Stimulated activated naive CD8-positive, alpha-beta T cell treated with anti-CD3 and anti-CD28 coated beads, Interleukin-15, Interleukin-2, amounts not matched to agents 100 ng/mL and 50 ng/mL, for 24 hours (primary cell): ENCODE measurements around the gene NUDT3.
"Not testable (repeated sequence)": the region's sequence is repeated elsewhere in the genome, so short reads cannot be mapped to it uniquely, and the experiment has no call there.

Source experiments
- H3K27ac Mint-ChIP-seq: one replicate; pipeline ENCODE4 v1.8.0; 2021; ENCODE audit warnings: mild to moderate bottlenecking, mixed read lengths
- H3K27me3 Mint-ChIP-seq: one replicate; pipeline ENCODE4 v1.8.0; 2021; ENCODE audit warnings: mixed read lengths
- H3K36me3 Mint-ChIP-seq: one replicate; pipeline ENCODE4 v1.8.0; 2021; ENCODE audit warnings: low read depth, mixed read lengths
- H3K4me1 Mint-ChIP-seq: one replicate; pipeline ENCODE4 v1.8.0; 2021; ENCODE audit warnings: low read depth, mixed read lengths
- H3K4me3 Mint-ChIP-seq: one replicate; pipeline ENCODE4 v1.8.0; 2021; ENCODE audit warnings: mild to moderate bottlenecking, mixed read lengths
- H3K9me3 Mint-ChIP-seq: one replicate; pipeline ENCODE4 v1.8.0; 2021; ENCODE audit warnings: mixed read lengths

Gene NUDT3

DNA sequence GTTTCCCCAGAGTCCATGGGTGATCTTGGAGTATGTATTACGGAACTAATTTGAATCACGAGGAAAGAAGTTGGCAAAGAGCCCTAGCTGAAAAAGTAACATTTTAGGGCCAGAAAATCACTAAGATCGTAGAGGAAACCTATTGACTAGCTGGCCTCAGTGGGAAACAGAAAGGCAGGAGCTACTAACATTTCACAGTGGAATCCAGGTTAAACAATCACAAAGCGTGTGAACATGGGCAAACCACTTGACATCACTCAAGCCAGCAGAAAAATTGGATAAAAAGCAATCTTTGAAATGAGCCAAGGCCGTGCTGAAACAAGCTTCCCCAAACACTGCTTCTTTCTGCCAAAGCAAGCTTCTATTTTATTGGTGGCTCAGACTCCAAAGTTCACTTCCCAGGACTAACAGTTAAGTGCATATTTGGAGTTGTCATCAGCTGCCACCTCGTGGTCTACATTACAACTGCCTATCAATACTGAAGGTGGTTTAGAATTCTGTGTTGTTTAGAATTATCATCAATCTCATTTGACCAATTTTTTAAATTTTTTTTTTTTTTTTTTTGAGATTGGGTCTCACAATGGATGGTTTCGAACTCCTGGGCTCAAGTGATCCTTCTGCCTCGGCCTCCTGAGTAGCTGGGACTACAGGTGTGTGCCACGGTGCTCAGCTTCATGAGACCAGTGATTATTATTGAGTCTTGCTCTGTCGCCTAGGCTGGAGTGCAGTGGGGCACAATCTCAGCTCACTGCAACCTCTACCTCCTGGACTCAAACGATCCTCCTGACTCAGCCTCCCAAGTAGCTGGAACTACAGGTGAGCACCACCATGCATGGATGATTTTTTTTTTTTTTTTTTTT is 22.8 kb upstream of the NUDT3 start:
- Mint-ChIP-seq H3K36me3 (peaks cover 59% of the 10 kb centered on the region), H3K27me3 (no peaks in the 10 kb centered on the region), H3K27ac (no peak overlapping the region), H3K9me3 (no peaks in the 10 kb centered on the region), H3K4me3 (no peak overlapping the region), H3K4me1 (peaks cover 13% of the 10 kb centered on the region)

DNA sequence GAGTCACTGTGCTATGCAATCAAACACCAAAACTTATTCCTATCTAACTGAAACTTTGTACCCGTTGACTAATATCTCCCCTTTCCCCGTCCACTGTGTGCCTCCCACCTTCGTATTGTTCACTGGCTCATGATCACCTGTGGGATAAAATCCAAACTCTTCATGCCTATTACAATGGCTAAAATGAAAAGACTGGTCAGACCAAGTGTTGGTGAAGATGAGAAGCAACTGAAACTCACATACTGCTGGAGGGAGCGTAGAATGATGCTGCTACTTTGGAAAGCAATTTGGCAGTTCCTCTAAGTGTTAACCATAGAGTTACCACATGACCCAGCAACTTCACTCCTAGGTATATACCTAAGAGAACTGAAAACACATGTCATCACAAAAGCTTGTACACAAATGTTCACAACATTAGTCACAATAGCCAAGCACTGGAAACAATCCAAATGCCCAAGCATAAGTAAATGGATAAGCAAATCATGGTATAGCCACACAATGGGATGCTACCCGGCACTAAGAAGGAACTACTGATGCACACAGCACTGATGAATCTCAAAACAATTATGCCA is 20.3 kb upstream of the NUDT3 start:
- H3K9me3 Mint-ChIP-seq: no peaks in the 10 kb centered on the region
- peaks cover 6% of the 10 kb centered on the region for H3K4me1 Mint-ChIP-seq
- no peaks in the 10 kb centered on the region for H3K27me3 Mint-ChIP-seq
- H3K27ac Mint-ChIP-seq: no peak overlapping the region
- H3K36me3 Mint-ChIP-seq: peaks cover 48% of the 10 kb centered on the region
- H3K4me3 Mint-ChIP-seq: no peak overlapping the region

DNA sequence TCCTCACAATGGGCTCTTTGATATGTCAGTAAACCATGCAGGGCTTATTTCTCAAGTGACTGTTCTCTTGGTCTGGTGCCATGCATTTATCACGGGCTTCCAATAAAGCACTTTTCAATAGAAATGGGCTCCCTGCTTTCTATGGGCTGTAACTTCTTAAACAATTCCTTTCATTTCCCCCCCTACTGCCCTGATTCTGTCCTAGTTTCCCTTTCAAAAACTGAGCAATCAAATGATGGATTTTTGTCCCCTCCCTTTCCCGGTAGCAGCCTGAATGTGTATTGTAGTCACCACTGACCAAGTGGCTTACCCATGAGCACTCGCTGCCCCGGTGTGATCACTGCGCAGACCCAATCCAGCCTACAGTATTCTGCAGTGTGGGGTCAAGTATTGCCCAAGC is 19.5 kb upstream of the NUDT3 start:
- Mint-ChIP-seq H3K4me3 (no peak overlapping the region), H3K9me3 (no peaks in the 10 kb centered on the region), H3K36me3 (peaks cover 41% of the 10 kb centered on the region), H3K4me1 (peaks cover 6% of the 10 kb centered on the region), H3K27me3 (no peaks in the 10 kb centered on the region), H3K27ac (no peak overlapping the region)

DNA sequence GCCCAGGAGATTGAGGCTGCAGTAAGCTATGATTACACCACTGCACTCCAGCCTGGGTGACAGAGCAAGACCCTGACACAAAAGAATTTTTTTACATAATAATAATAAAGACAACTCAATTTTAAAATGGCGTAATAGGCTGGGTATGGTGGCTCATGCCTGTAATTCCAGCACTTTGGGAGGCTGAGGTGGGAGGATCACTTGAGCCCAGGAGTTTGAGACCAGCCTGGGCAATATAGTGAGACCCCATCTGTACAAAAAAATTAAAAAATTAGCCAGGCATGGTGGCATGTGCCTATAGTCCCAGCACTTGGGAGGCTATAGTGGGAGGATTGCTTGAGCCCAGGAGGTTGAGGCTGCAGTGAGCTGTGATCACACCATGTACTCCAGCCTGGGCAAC is 15.4 kb upstream of the NUDT3 start:
- H3K4me1 Mint-ChIP-seq, H3K27me3 Mint-ChIP-seq, H3K9me3 Mint-ChIP-seq, H3K27ac Mint-ChIP-seq, H3K4me3 Mint-ChIP-seq: not testable (repeated sequence)
- H3K36me3 Mint-ChIP-seq: peaks cover 18% of the 10 kb centered on the region

DNA sequence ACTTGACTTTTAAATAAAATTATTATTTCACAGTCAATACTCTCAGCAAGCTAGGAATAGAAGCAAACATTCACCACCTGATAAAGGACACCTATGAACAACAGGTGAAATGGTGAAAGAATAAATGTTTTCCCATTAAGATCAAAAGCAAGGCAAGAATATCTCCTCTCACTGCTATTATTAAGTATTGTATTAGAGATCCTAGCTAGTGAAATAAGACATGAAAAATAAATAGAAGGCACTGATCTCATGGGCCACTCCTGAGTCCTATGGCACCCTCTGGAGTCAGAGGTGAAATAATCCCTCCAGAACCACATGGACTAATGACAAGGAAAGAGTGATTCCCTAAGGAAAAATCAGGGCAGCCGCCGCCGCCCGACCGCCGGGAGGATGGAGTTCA is 4.0 kb upstream of the NUDT3 start:
- H3K9me3 Mint-ChIP-seq: peaks cover 3% of the 10 kb centered on the region
- no peak overlapping the region for H3K4me3 Mint-ChIP-seq
- H3K27ac Mint-ChIP-seq: no peak overlapping the region
- H3K4me1 Mint-ChIP-seq: peaks cover 14% of the 10 kb centered on the region
- H3K36me3 Mint-ChIP-seq: peaks cover 4% of the 10 kb centered on the region
- H3K27me3 Mint-ChIP-seq: no peaks in the 10 kb centered on the region

DNA sequence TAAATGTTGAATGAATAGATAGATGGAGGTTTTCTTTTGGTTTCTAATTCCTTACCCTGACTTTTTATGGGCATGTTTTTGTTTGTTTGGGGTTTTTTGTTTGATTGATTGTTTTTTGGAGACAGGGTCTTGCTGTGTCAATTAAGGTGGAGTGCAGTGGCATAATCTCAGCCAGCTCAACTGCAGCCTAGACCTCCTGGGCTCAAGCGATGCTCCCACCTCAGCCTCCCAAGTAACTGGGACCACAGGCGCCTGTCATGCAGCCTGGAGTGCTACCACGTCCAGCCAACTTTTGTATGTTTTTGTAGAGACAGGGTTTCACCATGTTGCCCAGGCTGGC is 1.5 kb upstream of the NUDT3 start:
- Mint-ChIP-seq H3K9me3 (peaks cover 3% of the 10 kb centered on the region), H3K27ac (peak overlapping the region; percentile 16), H3K4me1 (peaks cover 18% of the 10 kb centered on the region), H3K4me3 (no peak overlapping the region), H3K27me3 (no peaks in the 10 kb centered on the region), H3K36me3 (peaks cover 4% of the 10 kb centered on the region)

DNA sequence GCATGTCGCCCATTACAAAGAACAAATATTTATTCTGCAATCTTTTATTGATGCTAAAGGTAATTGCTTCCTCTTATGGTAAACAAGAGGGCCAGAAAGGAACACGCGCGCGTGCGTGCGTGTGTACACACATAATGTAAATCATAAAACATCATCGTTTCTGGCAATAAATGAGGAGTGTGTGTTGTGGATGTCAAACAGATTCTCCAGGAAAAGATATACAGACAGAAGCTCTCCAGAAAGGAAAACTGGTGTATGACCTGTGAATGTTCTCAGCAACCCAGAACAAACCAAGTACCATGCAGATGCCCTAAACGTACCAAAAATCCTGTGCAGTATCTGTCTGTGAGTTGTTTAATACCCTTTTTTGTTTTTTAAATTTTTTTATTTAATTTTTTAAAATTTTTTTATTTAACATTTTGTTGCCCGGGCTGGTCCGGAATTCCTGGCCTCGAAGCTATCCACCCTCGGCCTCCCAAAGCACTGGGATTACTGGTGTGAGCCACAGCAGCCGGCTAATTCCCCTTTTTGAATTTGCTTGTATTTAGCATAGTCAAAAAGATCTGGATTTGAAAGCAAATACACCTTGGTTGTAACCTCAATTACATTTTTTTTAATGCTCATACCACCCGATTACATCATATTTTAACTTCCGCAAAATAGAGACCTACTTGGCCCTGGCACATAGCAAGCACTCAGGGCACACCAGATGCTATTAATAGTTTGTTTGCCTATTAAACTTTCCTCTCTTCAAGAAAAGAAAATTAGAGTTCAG is 909 bp upstream of the NUDT3 start:
- Mint-ChIP-seq H3K4me3 (no peak overlapping the region), H3K9me3 (peaks cover 3% of the 10 kb centered on the region), H3K27ac (peak overlapping the region; percentile 93)

DNA sequence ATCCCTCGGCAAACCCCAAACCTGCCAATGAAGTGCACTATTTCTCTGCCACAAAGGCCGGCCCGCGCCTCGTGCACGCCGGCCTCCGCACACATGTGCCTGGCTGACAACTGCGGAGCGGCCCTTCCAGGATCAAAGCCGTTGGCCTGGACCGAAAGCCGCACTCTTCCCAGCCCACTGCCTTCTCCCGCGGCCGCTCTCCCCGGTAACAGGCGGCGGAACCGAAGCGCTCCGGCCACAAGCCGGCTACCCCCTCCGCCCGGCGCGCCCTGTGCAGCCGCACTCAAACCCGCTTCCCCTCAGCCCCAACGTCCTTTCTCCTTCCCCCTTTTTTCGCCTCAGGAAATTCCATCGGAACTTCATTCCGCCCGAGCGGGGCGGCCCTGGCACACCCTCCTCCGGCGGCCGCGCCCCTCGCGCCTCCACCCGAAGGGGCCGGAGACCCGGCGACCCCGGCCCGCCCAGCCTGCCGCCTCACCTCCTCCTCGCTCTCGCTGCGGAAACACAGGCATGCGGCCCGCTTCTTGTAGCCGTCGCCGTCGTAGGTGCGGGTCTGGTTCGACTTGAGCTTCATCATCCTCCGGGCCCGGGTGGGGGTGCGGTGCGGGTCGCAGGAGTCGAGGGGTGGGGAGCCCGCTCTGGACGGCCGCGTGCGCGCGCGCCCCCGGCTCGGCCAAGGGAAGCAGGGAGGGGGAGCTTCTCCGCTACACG is 528 bp downstream of the NUDT3 start:
- Mint-ChIP-seq H3K9me3 (peaks cover 3% of the 10 kb centered on the region), H3K4me1 (peaks cover 23% of the 10 kb centered on the region), H3K27ac (no peak overlapping the region), H3K27me3 (no peaks in the 10 kb centered on the region), H3K4me3 (no peak overlapping the region), H3K36me3 (peaks cover 4% of the 10 kb centered on the region)

More for the DNA sequence above, 909 bp upstream of the NUDT3 start:
- no peaks in the 10 kb centered on the region for H3K27me3 Mint-ChIP-seq
- H3K36me3 Mint-ChIP-seq: peaks cover 4% of the 10 kb centered on the region
- peaks cover 20% of the 10 kb centered on the region for H3K4me1 Mint-ChIP-seq

DNA sequence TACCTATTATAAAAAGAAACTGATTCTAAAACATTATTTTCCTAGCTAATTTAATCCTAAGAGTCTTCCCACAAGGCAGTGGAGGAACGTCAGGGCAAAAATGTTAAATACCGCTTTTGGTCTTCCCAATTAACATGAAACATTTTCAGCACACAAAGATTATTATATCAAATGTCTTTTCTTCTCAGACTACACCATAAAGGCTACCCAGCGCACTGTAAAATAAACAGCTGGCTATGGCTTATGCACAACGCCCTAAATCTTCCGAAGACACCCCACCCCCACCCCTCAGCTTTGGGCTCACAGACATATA is 1.0 kb downstream of the NUDT3 start:
- Mint-ChIP-seq H3K9me3 (peaks cover under 1% of the 10 kb centered on the region), H3K4me3 (no peak overlapping the region), H3K36me3 (peaks cover under 1% of the 10 kb centered on the region), H3K4me1 (peaks cover 23% of the 10 kb centered on the region), H3K27me3 (no peaks in the 10 kb centered on the region), H3K27ac (no peak overlapping the region)

DNA sequence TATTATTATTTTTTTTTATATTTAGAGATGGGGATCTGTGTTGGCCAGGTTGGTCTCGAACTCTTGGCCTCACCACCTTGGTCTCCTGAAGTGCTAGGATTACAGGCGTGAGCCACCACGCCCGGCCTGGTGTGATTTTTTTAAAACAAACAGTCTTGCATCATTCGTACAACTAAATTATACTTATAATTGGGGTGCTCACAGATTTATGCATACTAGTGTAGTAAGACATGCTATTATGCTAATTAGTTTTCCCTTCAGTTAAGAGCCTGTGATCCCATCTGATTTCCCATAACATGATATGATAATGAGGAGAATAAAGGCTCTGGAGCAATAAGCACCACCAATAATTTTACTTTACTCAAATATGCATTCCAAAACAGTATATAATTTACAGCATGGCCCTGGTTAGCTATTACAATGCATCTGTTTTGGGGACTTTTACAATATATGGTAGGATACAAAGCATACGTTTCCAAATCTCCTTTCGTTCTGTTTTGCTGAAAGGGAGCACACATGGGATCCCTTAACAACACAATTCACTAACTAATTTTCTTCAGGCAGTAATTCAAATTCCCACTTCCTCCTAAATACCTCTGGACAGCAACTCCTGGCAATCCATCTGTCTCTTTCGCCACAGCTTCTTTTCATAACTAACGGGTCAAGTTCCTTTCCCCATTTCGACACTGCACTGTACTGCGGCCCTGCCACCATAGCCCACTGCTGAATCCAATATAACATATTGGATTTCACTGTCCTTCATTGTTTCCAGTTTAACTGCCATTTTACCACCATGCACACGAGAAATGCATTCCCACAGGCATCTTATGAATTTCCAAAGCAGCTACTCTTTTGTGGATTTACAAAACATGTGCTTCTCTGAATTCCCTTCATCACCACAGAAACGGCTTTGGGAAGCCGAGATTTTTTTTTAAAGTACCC is 1.7 kb downstream of the NUDT3 start:
- peaks cover 23% of the 10 kb centered on the region for H3K4me1 Mint-ChIP-seq
- H3K27ac Mint-ChIP-seq: no peak overlapping the region
- H3K4me3 Mint-ChIP-seq: no peak overlapping the region
- no peaks in the 10 kb centered on the region for H3K9me3 Mint-ChIP-seq
- no peaks in the 10 kb centered on the region for H3K36me3 Mint-ChIP-seq
- no peaks in the 10 kb centered on the region for H3K27me3 Mint-ChIP-seq

DNA sequence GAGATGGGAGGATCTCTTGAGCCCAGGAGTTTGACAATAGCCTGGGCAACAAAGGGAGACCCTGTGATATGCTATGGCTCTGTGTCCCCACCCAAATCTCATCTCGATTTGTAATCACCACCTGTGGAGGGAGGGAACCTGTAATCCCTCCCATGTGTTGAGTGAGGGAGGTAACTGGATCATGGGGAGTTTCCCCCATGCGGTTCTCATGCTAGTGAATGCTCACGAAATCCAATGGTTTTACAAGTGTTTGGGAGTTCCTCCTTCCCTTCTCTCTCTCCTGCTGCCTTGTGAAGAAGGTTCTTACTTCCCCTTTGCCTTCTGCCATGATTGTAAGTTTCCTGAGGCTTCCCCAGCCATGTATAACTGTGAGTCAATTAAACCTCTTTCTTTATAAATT is 3.4 kb downstream of the NUDT3 start:
- no peak overlapping the region for H3K27ac Mint-ChIP-seq
- H3K4me1 Mint-ChIP-seq: peaks cover 25% of the 10 kb centered on the region
- H3K4me3 Mint-ChIP-seq: no peak overlapping the region
- no peaks in the 10 kb centered on the region for H3K9me3 Mint-ChIP-seq
- no peaks in the 10 kb centered on the region for H3K27me3 Mint-ChIP-seq
- no peaks in the 10 kb centered on the region for H3K36me3 Mint-ChIP-seq

DNA sequence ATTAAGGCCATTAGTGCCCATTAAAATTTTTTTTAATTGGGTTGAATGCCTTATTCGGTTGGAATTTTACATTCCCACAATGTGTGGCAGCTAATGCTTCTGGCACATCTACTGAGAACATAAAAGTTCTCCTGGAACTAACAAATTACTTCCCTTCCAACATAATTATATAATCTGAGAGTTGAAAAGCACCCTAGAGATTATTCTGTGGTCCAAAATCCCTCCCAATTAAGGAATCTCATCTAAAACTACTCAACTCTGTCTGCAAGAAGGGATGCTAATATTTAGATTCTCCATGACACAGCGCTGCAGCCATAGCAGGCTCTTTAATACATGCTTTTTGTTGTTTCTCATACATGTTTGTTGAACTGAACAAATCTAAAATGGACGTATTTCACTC is 4.0 kb downstream of the NUDT3 start:
- Mint-ChIP-seq H3K9me3 (no peaks in the 10 kb centered on the region), H3K36me3 (peaks cover 4% of the 10 kb centered on the region), H3K27ac (no peak overlapping the region), H3K27me3 (no peaks in the 10 kb centered on the region), H3K4me3 (no peak overlapping the region), H3K4me1 (peaks cover 26% of the 10 kb centered on the region)

DNA sequence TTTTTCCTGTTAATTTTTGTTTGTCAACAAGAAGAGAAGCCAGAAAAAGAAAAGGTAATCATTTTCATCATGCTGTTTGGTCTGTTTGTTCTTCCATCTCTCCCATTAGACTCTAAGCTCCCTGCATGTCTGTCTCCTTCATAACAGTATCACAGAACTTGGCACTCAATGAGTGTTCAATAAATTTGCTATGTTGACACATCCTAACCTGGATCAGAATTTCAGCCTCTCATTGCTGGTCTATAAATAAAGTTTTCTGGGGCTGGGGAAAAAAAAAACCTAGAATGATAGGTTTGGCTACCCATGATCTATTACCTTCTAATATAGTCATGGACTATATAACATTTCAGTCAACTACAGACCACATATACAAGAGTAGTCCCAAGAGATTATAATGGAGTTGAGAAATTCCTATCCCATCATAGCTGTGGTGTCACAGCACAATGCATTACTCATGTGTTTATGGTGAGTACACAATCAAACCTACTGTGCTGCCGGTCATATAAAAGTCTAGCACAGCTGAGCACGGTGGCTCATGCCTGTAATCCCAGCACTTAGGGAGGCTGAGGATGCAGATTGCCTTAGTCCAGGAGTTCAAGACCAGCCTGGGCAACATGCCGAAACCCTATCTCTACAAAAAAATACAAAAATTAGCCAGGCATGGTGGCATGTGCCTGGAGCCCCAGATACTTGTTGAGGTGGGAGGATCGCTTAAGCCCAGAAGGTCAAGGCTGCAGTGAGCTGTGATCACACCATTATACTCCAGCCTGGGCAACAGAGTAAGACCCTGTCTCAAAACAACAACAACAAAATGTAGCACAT is 5.9 kb downstream of the NUDT3 start:
- Mint-ChIP-seq H3K27ac (no peak overlapping the region), H3K9me3 (no peaks in the 10 kb centered on the region)

More for the DNA sequence above, 5.9 kb downstream of the NUDT3 start:
- Mint-ChIP-seq H3K27me3 (no peaks in the 10 kb centered on the region), H3K4me3 (no peak overlapping the region), H3K36me3 (peaks cover 4% of the 10 kb centered on the region), H3K4me1 (peaks cover 21% of the 10 kb centered on the region)
